HEK293 (cell line): ENCODE results near the gene EHMT1.

Source experiments
- EGR2 ChIP-seq: fragments of 450-650 bp; formaldehyde crosslinking; IDR thresholded peaks from 2 replicates; pipeline ENCODE4 v1.5.1; 2016; ENCODE audit warnings: low read depth, missing biosample characterization, missing genetic modification characterization
- IKZF3 ChIP-seq: fragments of 450-650 bp; IDR thresholded peaks from 2 replicates; pipeline ENCODE4 v1.5.0; 2018; ENCODE audit warnings: missing biosample characterization, mild to moderate bottlenecking, missing genetic modification characterization, moderate library complexity
- MZF1 ChIP-seq: fragments of 450-650 bp; formaldehyde crosslinking; IDR thresholded peaks from 2 replicates; pipeline ENCODE4 v1.5.1; 2017; ENCODE audit warnings: missing biosample characterization, missing genetic modification characterization, borderline replicate concordance
- PRDM4 ChIP-seq: fragments of 450-650 bp; formaldehyde crosslinking; IDR thresholded peaks from 2 replicates; pipeline ENCODE4 v1.5.1; 2017; ENCODE audit warnings: missing biosample characterization, missing genetic modification characterization
- ZNF223 ChIP-seq: fragments of 450-650 bp; formaldehyde crosslinking; IDR thresholded peaks from 2 replicates; pipeline ENCODE4 v1.5.1; 2016; ENCODE audit warnings: missing biosample characterization, missing genetic modification characterization
- ZNF792 ChIP-seq: fragments of 450-650 bp; formaldehyde crosslinking; IDR thresholded peaks from 2 replicates; pipeline ENCODE4 v1.5.1; 2016; ENCODE audit warnings: missing biosample characterization, missing genetic modification characterization
- TF ChIP-seq, protein P1 (sequence below): fragments of 450-650 bp; formaldehyde crosslinking; IDR thresholded peaks from 2 replicates; pipeline ENCODE4 v1.5.1; 2016; ENCODE audit warnings: missing biosample characterization, missing genetic modification characterization

GRCh38 chr9:137743695-137744094 lies 124.9 kb downstream of the EHMT1 start:
- TF ChIP-seq PRDM4 (tag by site-specific recombination) (no peak), ZNF223 (tag by site-specific recombination) (no peak), ZNF792 (tag by site-specific recombination) (no peak), EGR2 (no peak), MZF1 (tag by site-specific recombination) (no peak), IKZF3 (no peak)
- TF ChIP-seq, protein P1, sequence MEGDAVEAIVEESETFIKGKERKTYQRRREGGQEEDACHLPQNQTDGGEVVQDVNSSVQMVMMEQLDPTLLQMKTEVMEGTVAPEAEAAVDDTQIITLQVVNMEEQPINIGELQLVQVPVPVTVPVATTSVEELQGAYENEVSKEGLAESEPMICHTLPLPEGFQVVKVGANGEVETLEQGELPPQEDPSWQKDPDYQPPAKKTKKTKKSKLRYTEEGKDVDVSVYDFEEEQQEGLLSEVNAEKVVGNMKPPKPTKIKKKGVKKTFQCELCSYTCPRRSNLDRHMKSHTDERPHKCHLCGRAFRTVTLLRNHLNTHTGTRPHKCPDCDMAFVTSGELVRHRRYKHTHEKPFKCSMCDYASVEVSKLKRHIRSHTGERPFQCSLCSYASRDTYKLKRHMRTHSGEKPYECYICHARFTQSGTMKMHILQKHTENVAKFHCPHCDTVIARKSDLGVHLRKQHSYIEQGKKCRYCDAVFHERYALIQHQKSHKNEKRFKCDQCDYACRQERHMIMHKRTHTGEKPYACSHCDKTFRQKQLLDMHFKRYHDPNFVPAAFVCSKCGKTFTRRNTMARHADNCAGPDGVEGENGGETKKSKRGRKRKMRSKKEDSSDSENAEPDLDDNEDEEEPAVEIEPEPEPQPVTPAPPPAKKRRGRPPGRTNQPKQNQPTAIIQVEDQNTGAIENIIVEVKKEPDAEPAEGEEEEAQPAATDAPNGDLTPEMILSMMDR (tag by site-specific recombination) = no peak
